SJCRH30 (cell line): ENCODE measurements around the gene ACAD11. TPM values are rescaled to one million over a fixed set of nuclear protein-coding genes. Genes with fewer than 3 reads are reported as not detected.

ENCODE experiments used
- DNase-seq, 2 experiments: peaks; one replicate each; pipeline ENCODE4 v3.0.0-alpha.2; 2015 to 2020
- H3K27ac ChIP-seq: fragments of 250-450 bp; sonication (Bioruptor Pico); 2 replicates; pipeline ENCODE4 v1.5.1; 2020; ENCODE audit warnings: mild to moderate bottlenecking, moderate library complexity
- H3K27me3 ChIP-seq: fragments of 250-450 bp; sonication (Bioruptor Pico); 2 replicates; pipeline ENCODE4 v1.5.1; 2020; ENCODE audit warnings: mild to moderate bottlenecking, moderate library complexity
- H3K36me3 ChIP-seq: fragments of 250-450 bp; sonication (Bioruptor Pico); 2 replicates; pipeline ENCODE4 v1.5.1; 2020; ENCODE audit warnings: mild to moderate bottlenecking, moderate library complexity
- H3K4me1 ChIP-seq: fragments of 250-450 bp; sonication (Bioruptor Pico); 2 replicates; pipeline ENCODE4 v1.5.1; 2020; ENCODE audit warnings: mild to moderate bottlenecking, moderate library complexity
- H3K4me3 ChIP-seq: fragments of 250-450 bp; sonication (Bioruptor Pico); 2 replicates; pipeline ENCODE4 v1.5.1; 2020; ENCODE audit warnings: mild to moderate bottlenecking, moderate library complexity
- H3K9me3 ChIP-seq: fragments of 250-450 bp; sonication (Bioruptor Pico); replicated peaks from 2 replicates; pipeline ENCODE4 v1.5.1; 2020; ENCODE audit warnings: mild to moderate bottlenecking, moderate library complexity
- total RNA-seq: library from RNA; depleted of rRNA; stranded (reverse); fragments of >200 nt; shearing (Covaris generic); gene quantifications from 2 replicates; pipeline ENCODE4 v1.2.3, GENCODE V29; 2014; rRNA removed

Gene ACAD11
- total RNA-seq, 1 experiment from 2014 or later = 21.7 TPM

DNA sequence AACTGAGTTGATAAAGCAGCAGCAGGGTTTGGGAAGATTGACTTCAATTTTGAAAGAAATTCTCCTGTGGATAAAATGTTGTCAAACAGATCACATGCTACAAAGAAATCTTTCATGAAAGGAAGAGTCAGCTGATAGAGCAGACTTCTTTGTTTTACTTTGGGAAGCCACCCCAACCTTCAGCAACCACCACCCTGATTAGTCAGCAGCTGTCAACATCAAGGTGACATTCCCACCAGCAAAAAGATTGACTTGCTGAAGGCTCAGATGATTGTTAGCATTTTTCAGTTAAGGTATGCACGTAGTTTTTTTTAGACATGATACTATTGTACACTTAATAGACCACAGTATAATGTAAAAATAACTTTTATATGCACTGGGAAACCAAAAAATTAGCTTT, 150.1 kb downstream of the ACAD11 start:
- Histone ChIP-seq H3K27ac (no peak overlapping the region), H3K4me1 (no peaks in the 10 kb centered on the region), H3K4me3 (no peak overlapping the region), H3K27me3 (no peaks in the 10 kb centered on the region), H3K36me3 (peaks cover 62% of the 10 kb centered on the region), H3K9me3 (no peaks in the 10 kb centered on the region)
- DNase-seq = no peak

GRCh38 chr3:132509096-132509495, 150.5 kb downstream of the ACAD11 start:
- H3K4me3 ChIP-seq = no peak overlapping the region
- no peaks in the 10 kb centered on the region for H3K27me3 ChIP-seq
- no peak overlapping the region for H3K27ac ChIP-seq
- no peaks in the 10 kb centered on the region for H3K9me3 ChIP-seq
- peaks cover 58% of the 10 kb centered on the region for H3K36me3 ChIP-seq
- DNase-seq = no peak
- no peaks in the 10 kb centered on the region for H3K4me1 ChIP-seq

Other genes with a start within 250 kb of the ACAD11 start
- 26.0 and 27.2 TPM in 2 replicates for gene DNAJC13, start 242.3 kb downstream of the ACAD11 start, total RNA-seq
- gene ACKR4, start 62.5 kb downstream of the ACAD11 start, total RNA-seq = not detected in 2 replicates
- 46.4 and 52.6 TPM in 2 replicates for gene UBA5, start 520 bp upstream of the ACAD11 start, total RNA-seq
- 18.9 and 28.5 TPM in 2 replicates for gene NPHP3, start 62.6 kb upstream of the ACAD11 start, total RNA-seq